Effector memory CD8-positive, alpha-beta T cell (primary cell): ENCODE results near the gene INF2.

Source experiments
- ATAC-seq: fragments of 150-1000 bp; cut with Tn5 transposase; replicated peaks from 2 replicates; pipeline ENCODE4 v1.10.0; 2021; ENCODE audit warnings: mild to moderate bottlenecking, moderate library complexity
- DNase-seq, 3 experiments: peaks; one replicate each; pipeline ENCODE4 v3.0.0; 2021
- H3K27ac Mint-ChIP-seq, 2 donors: one replicate each; pipeline ENCODE4 v1.8.0; 2022; ENCODE audit warnings: mild to moderate bottlenecking in 2 of 2, mixed read lengths in 2 of 2, moderate library complexity in 2 of 2
- H3K27me3 Mint-ChIP-seq, 2 donors: one replicate each; pipeline ENCODE4 v1.8.0; 2022; ENCODE audit warnings: mixed read lengths in 2 of 2
- H3K36me3 Mint-ChIP-seq: one replicate; pipeline ENCODE4 v1.8.0; 2022; ENCODE audit warnings: mild to moderate bottlenecking, moderate library complexity, mixed read lengths; ENCODE audit not compliant: insufficient read depth
- H3K4me1 Mint-ChIP-seq, 2 donors: one replicate each; pipeline ENCODE4 v1.8.0; 2022; ENCODE audit warnings: low read depth in 2 of 2, mixed read lengths in 2 of 2
- H3K4me3 Mint-ChIP-seq, 2 donors: one replicate each; pipeline ENCODE4 v1.8.0; 2022; ENCODE audit warnings: mild to moderate bottlenecking in 2 of 2, mixed read lengths in 2 of 2, moderate library complexity in 2 of 2
- H3K9me3 Mint-ChIP-seq, 2 donors: one replicate each; pipeline ENCODE4 v1.8.0; 2022; ENCODE audit warnings: mixed read lengths in 2 of 2

Gene INF2

DNA sequence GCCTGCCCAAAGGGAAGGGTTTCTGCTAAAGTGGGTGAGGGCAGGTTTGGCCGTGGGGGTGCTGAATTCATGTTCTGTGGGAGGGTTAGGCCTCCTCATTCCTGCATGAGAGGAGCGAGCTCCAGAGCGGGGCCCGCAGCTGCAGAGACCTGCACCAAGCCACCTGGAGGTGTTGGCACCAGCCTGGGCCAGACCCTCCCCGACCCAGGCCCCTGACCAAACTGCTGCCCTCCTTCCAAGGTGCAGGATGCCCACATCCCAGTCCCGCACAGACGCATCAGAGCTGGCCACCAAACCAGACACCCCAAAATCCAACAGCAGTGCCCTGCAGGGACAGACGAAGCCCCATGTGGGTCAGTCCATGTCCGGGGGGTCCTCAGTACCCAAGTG lies 45.2 kb downstream of the INF2 start:
- Mint-ChIP-seq H3K4me1 (no peaks in the 10 kb centered on the region), H3K9me3 (no peaks in the 10 kb centered on the region), H3K27me3 (peaks cover 0 to 8% of the 10 kb centered on the region in 2 donors), H3K27ac (no peak overlapping the region), H3K36me3 (no peaks in the 10 kb centered on the region), H3K4me3 (no peak overlapping the region)
- DNase-seq (no peak), ATAC-seq (no peak)

DNA sequence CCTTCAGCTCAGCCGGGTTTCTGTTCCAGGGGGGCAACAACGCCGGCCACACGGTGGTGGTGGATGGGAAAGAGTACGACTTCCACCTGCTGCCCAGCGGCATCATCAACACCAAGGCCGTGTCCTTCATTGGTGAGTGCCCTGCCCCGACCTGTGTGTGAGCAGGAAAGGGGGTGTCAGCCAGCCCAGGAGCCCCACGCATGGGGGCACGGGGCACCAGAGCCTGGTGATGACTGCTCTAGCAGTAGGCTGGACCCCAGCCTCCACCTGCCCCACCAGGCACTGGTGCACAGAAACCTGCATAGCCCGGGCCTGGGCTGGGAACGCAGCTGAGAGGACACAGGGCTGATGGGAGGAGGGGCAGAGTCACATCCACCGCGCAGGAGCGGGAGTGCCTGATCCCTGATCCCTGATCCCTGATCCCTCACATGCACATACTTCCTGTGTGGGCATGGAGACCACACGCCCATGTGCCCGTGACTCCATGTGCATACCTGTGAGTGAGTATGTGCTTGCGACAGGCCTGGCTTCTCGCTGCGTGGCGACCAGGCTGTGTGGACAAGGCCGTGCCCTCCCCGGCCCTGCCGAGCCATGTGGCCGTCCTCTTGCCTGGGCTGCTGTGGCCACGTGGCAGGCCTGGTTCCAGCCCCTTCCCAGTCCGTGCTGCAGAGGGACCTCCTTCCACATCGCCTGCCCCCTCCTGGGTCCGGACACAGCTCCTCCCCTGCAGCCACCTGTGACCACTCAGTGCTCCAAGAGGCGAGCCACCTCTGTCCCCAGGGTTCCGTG lies 45.8 kb downstream of the INF2 start:
- H3K9me3 Mint-ChIP-seq, result no peaks in the 10 kb centered on the region
- H3K36me3 Mint-ChIP-seq, result no peaks in the 10 kb centered on the region
- H3K4me3 Mint-ChIP-seq, result no peak overlapping the region
- H3K4me1 Mint-ChIP-seq, result no peaks in the 10 kb centered on the region
- no peak for DNase-seq
- no peak for ATAC-seq
- peaks cover 0 to 8% of the 10 kb centered on the region in 2 donors for H3K27me3 Mint-ChIP-seq
- H3K27ac Mint-ChIP-seq, result no peak overlapping the region

DNA sequence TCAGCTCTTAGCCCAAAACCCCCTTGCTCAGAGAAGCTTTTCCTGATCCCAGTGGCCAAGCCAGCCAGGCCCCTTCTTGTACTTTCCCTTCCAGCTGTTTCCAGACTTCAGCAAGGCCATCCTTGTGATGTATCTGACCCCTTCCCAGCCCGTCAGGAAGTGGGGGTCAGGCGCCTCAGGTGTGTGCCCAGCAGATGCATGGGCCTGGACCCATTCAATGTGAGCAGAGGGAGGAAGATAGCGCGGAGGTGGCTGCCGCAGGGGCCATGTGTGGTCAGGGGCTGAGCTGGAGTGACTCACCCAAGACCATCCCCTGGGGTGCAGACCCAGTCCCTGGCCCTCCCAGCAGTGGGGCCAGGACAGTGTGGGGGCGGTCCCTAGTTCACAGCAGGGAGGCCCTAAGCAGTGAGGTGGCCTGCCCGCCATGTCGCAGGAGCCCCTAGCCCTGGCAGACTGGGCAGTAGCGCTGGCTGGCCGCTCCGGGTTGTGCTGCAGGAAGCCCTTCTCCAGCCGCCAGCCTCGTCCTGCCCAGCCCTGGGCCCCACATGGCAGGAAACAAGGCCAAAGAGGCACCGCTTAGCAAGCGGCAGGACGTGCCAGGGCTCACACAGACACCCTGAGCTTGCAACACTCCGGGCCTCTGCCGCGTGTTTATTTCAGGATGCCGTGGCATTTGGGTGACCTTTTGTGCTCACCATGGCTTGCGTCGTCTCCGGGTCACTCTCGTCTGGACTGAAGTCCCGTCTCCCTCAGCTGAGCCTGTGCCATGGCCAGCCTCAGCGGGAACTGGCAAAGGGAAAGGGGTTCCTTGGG lies 46.6 kb downstream of the INF2 start:
- DNase-seq (no peak), ATAC-seq (no peak)
- Mint-ChIP-seq H3K4me3 (no peak overlapping the region), H3K36me3 (no peaks in the 10 kb centered on the region), H3K9me3 (no peaks in the 10 kb centered on the region), H3K4me1 (no peaks in the 10 kb centered on the region), H3K27ac (no peak overlapping the region), H3K27me3 (peaks cover 0 to 8% of the 10 kb centered on the region in 2 donors)

DNA sequence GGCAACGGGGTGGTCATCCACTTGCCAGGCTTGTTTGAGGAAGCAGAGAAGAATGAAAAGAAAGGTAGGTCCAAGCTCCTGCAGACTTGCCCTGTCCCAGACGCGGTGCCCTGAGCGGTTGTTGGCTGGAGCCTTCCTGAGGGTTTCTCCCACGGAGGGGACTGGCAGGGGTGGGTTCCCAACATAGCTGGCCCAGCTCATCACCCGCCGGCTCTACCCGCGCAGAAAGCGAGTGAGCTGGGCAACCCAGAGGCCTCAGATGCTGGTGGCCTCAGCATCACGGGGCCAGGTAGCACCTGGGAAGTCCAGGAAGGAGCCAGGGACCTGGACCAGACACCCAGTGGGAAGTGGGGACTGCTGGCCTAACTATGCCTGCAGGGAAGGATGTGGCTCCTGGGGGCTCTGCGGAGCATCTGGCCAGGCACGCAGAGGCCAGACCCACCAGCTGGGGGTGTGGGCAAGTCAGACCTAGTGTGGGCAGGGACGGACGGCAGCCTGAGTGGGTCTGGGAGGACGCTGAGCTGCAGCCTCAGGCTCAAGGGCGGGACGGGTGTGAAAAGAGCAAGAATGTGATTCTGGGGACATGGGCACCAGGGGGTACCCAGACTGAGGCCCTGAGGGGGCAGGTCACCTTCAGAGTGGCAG lies 49.1 kb downstream of the INF2 start:
- Mint-ChIP-seq H3K4me3 (no peak overlapping the region), H3K27me3 (peaks cover 4 to 17% of the 10 kb centered on the region in 2 donors), H3K36me3 (no peaks in the 10 kb centered on the region), H3K4me1 (no peaks in the 10 kb centered on the region), H3K27ac (peak overlapping the region in 1 of 2 donors; percentile 62), H3K9me3 (no peaks in the 10 kb centered on the region)
- ATAC-seq (no peak), DNase-seq (no peak)

DNA sequence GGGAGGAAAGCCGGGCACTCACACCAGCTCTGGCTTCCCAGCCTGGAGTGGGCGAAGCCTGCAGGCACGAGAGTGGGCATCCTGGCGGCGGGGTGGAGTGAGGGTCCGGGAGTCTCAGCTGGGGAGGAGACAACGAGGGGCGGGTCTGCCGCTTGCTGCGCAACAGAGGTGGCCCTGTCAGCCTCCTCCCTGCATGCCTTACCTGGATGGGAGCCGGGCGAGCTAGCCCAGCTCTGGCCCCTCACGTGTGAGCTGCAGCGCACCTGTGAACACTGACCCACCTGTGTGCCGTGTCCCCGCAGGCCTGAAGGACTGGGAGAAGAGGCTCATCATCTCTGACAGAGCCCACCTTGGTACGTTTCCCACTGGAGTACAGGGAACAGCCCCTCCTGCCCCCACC lies 49.6 kb downstream of the INF2 start:
- Mint-ChIP-seq H3K36me3 (no peaks in the 10 kb centered on the region), H3K4me3 (no peak overlapping the region), H3K27ac (no peak overlapping the region), H3K4me1 (no peaks in the 10 kb centered on the region), H3K9me3 (no peaks in the 10 kb centered on the region), H3K27me3 (peaks cover 4 to 17% of the 10 kb centered on the region in 2 donors)
- DNase-seq (no peak), ATAC-seq (no peak)

DNA sequence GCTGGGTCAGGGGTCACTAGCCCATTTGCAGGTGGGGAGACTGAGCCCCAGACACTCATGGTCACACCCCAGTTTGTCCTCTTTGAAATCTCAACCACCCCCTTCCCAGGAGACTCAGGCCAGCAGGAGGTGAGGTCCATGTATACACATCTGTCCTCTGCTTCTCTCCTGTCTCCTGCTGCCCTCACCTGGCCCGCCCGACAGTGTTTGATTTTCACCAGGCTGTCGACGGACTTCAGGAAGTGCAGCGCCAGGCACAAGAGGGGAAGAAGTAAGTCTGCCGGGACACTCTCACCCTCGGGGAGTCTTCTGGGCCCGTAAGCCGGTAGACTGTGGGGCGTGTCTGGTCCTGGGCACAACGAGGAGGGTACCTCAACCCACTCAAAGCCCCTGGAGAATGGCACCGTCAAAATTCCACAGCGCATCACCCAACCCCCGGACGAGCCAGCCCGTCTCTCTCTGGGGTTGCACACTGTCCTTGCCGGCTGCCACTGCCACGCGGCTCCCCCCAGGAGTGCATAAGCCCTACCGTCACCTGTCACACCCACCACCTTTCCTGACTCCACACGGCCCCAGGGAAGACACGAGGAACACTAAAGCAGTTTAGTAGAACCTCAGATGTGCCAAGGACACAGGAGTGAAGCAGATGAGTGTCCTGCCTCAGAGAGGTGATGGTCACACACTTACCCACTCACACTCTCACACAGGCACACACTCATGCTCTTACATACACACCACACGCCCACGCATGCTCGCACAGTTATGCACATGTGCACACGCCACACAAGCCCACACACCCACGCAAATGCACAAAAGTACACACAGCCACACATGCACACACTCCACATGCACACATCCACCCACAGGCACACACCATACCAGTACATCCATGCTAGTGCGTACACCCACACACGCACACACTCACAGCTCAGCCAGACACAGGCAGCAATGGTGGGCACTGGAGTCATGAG lies 50.4 kb downstream of the INF2 start:
- no peak for DNase-seq
- Mint-ChIP-seq H3K36me3 (no peaks in the 10 kb centered on the region), H3K9me3 (no peaks in the 10 kb centered on the region), H3K4me1 (no peaks in the 10 kb centered on the region), H3K27me3 (peaks cover 4 to 17% of the 10 kb centered on the region in 2 donors), H3K4me3 (no peak overlapping the region), H3K27ac (no peak overlapping the region)
- no peak for ATAC-seq

DNA sequence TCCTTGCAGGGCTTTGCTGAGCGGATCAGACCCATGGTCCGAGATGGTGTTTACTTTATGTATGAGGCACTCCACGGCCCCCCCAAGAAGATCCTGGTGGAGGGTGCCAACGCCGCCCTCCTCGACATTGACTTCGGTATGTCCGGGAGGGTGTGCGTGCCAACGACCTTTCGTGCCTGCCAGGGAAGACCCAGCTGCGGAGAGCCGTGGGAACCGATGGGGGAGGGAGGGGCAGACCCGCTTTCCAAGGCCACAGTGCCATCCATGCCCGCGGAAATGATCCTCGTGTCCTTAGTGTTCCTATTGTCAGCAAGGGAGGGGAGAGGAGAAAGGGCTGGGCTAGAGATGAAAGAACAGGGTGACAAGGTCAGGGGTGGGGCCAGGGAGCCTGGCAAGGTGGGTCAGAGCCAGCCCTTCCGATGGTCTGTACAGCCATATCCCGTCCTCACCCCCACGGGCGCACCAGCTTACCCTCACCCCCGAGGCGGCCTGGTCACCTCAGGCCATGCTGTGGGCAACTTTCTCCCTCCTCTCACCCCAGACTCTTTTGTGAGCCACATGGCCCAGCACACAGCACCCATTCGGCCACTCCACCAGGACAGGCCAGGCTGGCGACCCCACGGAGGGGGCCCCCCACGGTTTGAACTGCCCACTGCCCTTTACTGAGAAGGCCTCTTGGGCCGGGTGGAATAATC lies 51.8 kb downstream of the INF2 start:
- ATAC-seq, result no peak
- Mint-ChIP-seq H3K27me3 (peaks cover 4 to 9% of the 10 kb centered on the region in 2 donors), H3K27ac (no peak overlapping the region), H3K36me3 (no peaks in the 10 kb centered on the region), H3K4me1 (peaks cover 0 to 5% of the 10 kb centered on the region in 2 donors), H3K9me3 (no peaks in the 10 kb centered on the region), H3K4me3 (no peak overlapping the region)
- no peak for DNase-seq

DNA sequence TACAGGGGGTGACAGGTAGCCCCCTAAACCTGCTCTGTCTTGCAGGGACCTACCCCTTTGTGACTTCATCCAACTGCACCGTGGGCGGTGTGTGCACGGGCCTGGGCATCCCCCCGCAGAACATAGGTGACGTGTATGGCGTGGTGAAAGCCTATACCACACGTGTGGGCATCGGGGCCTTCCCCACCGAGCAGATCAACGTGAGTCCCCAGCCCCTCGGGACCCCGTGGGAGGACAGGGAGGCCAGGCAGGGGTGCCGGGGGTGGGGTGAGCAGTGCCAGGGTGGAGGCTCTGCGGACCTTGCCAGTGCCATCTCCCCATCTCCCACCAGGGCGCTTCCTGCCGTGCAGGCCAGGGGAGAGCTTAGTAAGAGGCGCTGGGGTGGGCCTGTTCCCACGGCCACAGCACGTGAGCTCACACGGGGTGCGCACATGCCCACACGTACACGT lies 52.4 kb downstream of the INF2 start:
- H3K9me3 Mint-ChIP-seq, result no peaks in the 10 kb centered on the region
- ATAC-seq (no peak), DNase-seq (no peak)
- no peaks in the 10 kb centered on the region for H3K36me3 Mint-ChIP-seq
- peaks cover 4 to 9% of the 10 kb centered on the region in 2 donors for H3K27me3 Mint-ChIP-seq
- no peak overlapping the region for H3K27ac Mint-ChIP-seq
- no peak overlapping the region for H3K4me3 Mint-ChIP-seq
- peaks cover 0 to 5% of the 10 kb centered on the region in 2 donors for H3K4me1 Mint-ChIP-seq

DNA sequence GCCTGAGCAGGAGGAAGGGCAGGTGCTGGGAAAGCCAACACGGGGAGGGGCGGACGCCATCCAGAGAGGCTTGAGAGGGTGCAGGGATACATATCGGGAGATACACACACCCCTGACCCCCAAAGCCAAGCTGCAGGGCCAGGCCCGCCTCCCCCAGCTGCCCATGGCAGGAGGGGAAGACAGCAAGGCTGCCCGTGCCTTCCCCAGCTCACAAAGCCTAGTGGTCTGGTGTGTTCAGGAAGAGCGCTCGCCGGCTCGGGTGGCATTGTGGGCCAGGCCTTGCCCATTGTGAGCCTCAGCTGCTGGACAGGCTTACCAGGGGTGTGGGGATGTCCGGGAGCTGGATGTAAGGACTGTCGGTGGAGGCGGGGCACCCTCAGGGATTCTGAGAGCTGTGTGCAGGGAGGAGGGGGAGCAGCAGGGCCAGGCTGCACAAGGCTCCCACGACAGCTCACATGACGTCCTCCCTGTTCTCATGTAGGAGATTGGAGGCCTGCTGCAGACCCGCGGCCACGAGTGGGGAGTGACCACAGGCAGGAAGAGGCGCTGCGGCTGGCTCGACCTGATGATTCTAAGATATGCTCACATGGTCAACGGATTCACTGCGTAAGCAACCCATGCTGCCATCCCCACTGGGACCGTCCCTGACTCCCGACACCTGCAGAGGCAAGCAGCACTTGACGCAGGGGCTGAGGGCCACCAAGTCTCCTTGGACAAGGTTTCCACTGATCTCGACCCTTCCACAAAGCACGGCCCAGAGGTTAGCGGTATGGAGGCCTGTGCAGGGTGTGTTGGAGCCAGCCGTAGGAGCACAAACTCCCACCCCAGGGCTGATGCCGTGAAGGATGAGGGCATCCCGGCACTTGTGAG lies 53.4 kb downstream of the INF2 start:
- peaks cover 0 to 5% of the 10 kb centered on the region in 2 donors for H3K4me1 Mint-ChIP-seq
- no peak for ATAC-seq
- no peak overlapping the region for H3K27ac Mint-ChIP-seq
- no peak overlapping the region for H3K4me3 Mint-ChIP-seq
- H3K27me3 Mint-ChIP-seq, result peaks cover 4 to 9% of the 10 kb centered on the region in 2 donors
- no peaks in the 10 kb centered on the region for H3K36me3 Mint-ChIP-seq
- no peak for DNase-seq
- H3K9me3 Mint-ChIP-seq, result no peaks in the 10 kb centered on the region

DNA sequence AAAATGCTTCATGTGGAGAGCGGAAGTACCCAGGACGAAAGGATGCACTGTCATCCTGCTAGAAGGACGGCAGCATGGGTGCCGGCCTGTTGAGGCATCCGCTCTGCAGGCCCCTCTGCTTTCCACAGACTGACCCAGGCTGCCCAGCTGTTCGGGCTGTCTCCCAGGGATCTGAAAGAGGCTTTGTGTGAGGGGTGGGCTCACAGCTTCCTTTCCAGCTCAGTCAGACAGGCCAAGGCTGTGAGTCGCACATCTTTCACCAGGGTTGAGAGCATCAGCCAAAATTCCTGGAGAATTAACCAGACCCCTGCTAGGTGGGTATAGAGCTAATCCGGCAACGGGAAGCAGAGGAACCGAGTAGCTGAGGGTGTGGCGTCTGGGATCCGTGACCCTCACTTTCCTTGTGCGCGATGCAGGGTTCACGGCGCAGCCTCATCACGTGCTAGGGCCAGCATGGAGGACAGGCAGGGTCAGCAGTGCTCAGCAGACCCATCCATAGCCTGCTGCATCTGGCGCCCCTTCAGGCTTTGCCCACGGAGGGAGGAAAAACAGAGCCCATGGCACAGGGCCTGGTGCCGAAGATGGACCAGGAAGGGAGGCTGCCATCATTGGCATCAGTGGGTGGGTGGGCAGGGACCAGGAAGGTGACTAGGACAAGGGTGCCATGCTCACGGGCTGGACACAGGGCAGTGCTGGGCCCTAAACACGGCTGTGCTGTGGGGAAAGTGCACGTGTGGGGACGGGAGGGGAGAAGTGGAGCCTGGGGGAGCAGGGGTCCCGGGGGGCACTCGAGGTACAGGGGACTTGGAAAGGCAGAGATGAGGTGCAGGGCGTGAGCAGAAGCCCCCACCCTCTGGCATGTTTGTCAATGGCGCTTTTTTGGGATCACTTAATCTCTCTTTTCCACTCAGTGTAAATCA lies 54.3 kb downstream of the INF2 start:
- Mint-ChIP-seq H3K27me3 (peaks cover 4 to 9% of the 10 kb centered on the region in 2 donors), H3K9me3 (no peaks in the 10 kb centered on the region), H3K27ac (no peak overlapping the region), H3K4me1 (peaks cover 0 to 5% of the 10 kb centered on the region in 2 donors), H3K4me3 (no peak overlapping the region), H3K36me3 (no peaks in the 10 kb centered on the region)
- DNase-seq (no peak), ATAC-seq (no peak)

DNA sequence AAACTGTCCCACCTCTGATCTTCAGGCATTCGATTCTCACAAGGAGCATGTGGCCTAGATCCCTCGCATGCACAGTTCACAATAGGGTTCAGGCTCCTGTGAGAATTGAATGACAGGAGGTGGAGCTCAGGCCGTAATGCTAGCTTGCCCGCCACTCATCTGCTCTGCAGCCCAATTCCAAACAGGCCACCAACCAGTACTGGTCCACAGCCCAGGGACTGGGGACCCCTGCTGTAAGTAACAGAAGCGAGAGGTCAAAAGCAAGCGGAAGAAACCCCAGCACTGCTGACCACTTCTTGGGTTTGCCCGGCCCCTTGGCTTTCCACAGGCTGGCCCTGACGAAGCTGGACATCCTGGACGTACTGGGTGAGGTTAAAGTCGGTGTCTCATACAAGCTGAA lies 55.1 kb downstream of the INF2 start:
- H3K36me3 Mint-ChIP-seq, result no peaks in the 10 kb centered on the region
- peaks cover 0 to 5% of the 10 kb centered on the region in 2 donors for H3K4me1 Mint-ChIP-seq
- H3K27ac Mint-ChIP-seq, result no peak overlapping the region
- H3K27me3 Mint-ChIP-seq, result peaks cover 4 to 9% of the 10 kb centered on the region in 2 donors
- ATAC-seq, result no peak
- DNase-seq, result no peak
- no peak overlapping the region for H3K4me3 Mint-ChIP-seq
- no peaks in the 10 kb centered on the region for H3K9me3 Mint-ChIP-seq
